Inflammatory macrophage treated with lipopolysaccharide for 1 hour (primary cell): ENCODE results near the gene CDH13.

Experiments
- DNase-seq, 2 donors: peaks; one replicate each; pipeline ENCODE4 v3.0.0-alpha.2; 2020 to 2022

CDH13 gene

DNA sequence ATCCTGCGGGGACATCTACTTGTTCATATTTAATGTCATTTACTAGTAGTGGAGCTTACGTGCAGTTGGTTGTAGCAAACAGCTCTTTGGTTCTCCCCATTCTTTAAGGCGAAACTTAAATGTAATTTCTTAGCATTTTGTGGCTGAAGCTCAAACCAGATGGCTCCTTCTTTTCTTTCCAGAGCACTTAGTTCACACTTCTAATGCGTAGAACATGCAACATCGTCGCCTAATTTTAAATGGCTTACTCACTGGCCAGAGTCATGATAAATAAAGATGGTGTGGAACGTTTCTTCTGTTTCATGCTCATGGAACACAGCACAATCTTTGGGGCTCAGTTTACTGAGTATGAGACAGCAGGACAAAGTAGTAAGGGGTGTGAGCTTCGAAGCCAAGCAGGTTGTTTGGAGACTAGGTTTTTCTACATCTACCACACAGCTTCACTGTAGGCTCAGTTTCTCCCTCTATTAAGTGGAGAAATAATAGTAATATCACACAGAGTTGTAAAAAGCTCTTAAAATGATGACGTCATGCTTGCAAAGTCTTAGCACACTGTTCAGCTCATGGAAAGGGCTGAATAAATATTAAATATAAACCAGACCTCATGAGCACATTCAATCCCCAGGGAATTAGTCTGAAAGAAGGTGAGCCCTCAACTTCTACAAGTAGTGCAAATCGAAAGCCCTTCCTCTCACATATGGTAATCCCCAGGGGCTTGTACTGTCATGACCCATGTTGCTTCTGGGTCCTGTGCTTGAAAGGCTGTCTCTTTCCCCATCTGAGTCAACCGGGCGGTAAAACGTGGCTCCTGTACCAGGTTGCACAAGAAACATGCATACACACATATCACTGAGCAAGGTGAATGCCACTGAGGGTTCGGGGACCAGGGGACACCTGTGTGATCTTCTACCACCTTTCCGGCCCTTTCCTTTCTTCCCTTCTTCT is 384.3 kb downstream of the CDH13 start:
- DNase-seq = no peak

GRCh38 chr16:83011939-83012338 is 385.2 kb downstream of the CDH13 start:
- no peak for DNase-seq

- DNase-seq = no peak
These were observed 386.3 kb downstream of the CDH13 start for GRCh38 chr16:83013071-83013470.

- DNase-seq = no peak
These were observed 393.2 kb downstream of the CDH13 start for GRCh38 chr16:83019963-83020362.

GRCh38 chr16:83021045-83021444 is 394.3 kb downstream of the CDH13 start:
- DNase-seq = no peak

GRCh38 chr16:83021746-83022145 is 395.0 kb downstream of the CDH13 start:
- DNase-seq = no peak

GRCh38 chr16:83023011-83023410 is 396.2 kb downstream of the CDH13 start:
- DNase-seq = no peak

- DNase-seq = no peak
These were observed 396.9 kb downstream of the CDH13 start for GRCh38 chr16:83023640-83024039.

GRCh38 chr16:83027973-83028372 is 401.2 kb downstream of the CDH13 start:
- no peak for DNase-seq

GRCh38 chr16:83029467-83029866 is 402.7 kb downstream of the CDH13 start:
- no peak for DNase-seq

DNA sequence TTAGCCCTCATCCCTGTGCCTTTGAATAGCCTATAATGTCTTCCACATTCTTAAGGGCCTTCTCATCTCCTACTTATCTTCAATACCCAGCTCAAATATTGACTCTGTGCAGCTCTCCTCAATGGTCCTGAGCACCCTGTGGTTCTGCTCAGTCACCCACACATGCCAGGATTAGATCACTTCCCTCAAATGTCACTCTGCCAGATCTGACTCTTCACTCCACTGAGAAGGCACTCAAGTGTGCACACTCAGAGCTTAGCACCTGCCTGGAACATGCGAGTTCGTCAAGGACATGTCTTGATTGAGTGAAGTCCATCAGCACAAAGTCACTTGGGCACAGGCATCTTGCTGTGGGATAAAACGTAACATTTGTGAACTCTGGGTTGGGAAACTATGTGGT is 404.8 kb downstream of the CDH13 start:
- DNase-seq = no peak

- no peak for DNase-seq
These were observed 410.3 kb downstream of the CDH13 start for GRCh38 chr16:83037102-83037501.

GRCh38 chr16:83037884-83038283 is 411.1 kb downstream of the CDH13 start:
- DNase-seq = no peak

- DNase-seq = no peak
These were observed 413.4 kb downstream of the CDH13 start for GRCh38 chr16:83040174-83040573.

DNA sequence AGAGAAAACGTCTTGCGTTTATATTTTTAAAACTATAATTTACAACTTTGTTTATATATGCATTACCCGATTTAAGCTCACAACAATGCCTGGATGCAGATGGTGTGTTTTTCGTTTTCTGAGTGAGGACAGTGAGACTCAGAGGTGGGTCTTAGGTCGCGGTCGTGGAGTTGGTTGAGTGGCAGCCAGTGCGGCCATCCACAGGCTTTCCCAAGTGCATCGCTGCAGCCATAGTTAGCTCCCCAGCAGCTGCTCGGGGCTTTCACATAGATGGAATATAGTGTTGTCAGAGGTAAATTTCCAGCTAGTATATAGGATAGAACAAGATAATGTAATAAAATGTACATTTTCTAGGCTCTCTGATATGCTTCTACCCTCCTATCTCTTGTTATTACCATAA is 417.8 kb downstream of the CDH13 start:
- DNase-seq = no peak

DNA sequence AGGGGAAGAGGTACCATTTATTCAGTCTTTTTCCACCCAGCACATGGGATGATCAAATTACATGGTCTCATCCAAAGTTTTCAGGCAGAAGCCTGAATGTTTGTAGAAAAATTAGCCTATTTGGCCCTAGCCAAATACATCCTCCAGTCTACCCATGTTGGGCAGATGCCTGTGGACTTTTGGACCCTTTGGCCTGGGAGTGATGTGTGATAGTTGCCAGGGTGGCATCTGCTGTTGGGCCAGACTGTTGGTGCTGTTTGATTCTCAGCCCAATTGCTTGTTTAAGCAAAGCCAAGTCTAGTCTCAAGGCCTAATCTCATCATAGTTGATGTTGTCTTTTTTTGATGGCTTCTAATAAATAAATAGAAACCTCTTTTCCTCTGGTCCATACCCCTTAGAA is 419.0 kb downstream of the CDH13 start:
- no peak for DNase-seq

- no peak for DNase-seq
These were observed 419.9 kb downstream of the CDH13 start for GRCh38 chr16:83046664-83047063.

- DNase-seq = no peak
These were observed 424.7 kb downstream of the CDH13 start for GRCh38 chr16:83051451-83051850.

DNA sequence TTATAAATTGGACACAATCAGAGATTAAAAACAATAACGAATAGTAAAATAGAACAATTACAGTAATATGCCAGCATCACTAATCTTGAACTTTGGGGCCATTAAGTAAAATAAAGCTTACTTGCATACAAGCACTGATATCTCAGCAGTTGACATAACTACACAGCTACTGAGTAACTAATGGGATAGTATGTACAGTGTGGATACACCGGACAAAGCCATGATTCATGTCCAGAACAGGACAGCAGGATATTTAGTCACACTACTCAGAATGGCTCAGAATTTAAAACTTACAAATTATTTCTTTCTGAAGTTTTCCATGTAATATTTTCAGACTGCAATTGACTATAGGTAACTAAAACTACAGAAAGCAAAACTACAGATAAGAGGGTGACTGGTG is 427.5 kb downstream of the CDH13 start:
- DNase-seq = no peak

DNA sequence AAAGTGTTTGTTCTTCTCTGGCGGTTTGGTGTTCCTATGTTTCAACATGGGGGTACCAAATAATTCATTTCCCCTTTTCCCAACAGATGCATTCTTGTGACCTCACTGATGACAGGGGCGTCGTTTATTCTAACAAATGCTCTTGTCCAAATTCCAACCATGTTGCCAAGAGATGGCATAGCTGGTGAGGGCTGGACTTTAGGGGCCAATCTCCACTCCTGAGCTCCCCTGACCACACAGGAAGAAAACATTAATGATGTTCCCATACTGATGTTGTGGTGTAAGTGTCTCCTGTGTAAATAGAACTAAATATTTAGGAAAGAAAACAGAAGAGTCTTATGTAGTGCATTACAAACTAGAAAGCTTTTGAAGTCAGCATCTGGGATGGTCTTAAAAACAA is 431.6 kb downstream of the CDH13 start:
- no peak for DNase-seq

DNA sequence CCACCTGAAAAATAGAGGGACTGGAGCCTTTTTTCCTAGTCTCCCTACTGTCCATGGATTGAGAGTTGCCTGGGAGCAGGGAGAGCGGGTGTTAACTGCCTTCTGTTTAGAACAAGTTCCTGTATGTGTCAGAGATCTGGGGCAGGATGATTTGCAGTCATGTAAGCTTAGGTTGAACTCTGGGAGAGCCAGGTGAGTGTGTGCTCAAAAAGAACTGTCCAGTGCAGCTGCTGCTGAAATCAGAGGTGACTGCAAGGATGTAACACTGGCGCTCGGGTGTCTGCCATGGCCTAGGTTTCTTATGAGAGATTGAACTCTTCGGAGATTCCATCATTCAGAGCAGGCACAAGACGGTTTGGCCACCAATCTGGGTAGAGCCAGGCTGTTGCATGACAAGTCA is 432.5 kb downstream of the CDH13 start:
- DNase-seq = no peak

- no peak for DNase-seq
These were observed 439.2 kb downstream of the CDH13 start for GRCh38 chr16:83066011-83066410.

- no peak for DNase-seq
These were observed 440.1 kb downstream of the CDH13 start for GRCh38 chr16:83066881-83067280.

DNA sequence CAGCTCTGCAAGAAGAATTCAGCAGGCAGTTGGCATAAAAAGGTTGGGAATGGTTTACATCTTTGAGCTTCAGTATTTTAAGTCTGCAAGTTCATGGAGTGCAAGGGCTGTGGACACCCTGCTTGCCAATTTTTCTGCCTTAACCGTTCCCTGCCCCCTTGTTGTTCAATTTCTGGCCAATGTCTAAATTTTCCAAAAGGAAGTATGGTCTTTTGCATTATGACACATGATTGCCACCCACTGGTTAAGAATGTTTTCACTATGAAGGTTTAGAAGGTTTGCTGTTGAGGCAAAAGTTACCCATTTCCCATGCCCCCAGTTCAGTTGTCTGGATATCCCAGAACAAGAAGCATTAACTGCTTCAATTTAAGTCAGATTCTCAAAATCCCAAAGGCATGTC is 441.9 kb downstream of the CDH13 start:
- no peak for DNase-seq
